VCaP (cell line): ENCODE measurements around the gene GIMAP6.
"Not testable (repeated sequence)": the region's sequence is repeated elsewhere in the genome, so short reads cannot be mapped to it uniquely, and the experiment has no call there.

Experiments
- H3K27ac ChIP-seq: fragments of 450-650 bp; 2 replicates; pipeline ENCODE4 v1.5.1; 2017
- TF ChIP-seq, protein P1 (sequence below): fragments of 450-650 bp; conservative IDR thresholded peaks from 2 replicates; pipeline ENCODE4 v1.5.1; 2017; ENCODE audit warnings: mild to moderate bottlenecking, moderate library complexity

Gene GIMAP6

DNA sequence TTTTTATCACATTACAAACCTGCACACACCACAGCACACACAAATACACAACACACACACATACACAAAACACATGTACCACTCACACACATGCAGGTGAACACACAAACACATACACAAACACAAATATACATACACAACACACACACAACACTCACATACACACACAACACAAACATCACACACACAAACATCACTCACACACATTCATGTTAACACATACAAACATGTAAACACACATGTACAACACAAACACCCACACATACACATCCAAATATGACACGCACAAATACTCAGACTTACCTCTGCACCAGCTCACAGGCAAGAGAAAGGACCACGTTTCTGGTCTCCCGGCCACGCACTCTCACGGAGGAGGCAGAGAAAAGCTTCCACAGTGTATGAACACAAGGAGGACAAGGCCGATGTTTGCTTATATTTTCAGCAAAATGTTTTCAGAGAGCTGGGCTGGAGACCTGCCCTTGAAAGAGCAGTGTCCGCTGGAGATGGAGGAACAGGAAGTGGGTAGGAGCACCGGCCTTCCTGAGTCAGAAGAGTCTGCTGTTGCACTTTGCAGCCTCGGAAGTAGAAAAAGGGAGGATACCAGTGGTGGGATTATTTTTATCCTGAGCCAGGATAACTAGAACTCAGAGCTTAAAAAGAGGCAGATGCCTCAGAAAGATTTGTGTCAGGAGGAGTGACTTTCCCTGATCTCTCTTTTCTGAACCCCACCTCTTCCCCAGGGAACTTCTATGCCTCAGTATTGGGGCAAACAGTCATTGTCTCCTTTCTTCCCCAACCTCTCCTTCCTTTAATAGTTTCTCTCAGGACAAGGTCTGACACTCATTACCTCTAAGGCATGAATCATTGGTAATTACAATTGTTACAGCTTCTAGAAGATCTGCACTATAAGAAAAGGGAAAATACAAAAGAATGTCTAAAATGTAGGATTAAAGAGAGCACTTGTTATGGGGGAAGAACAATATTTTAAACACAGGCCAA is at the start of gene GIMAP6:
TSS of gene GIMAP6 (minus strand) at position 520 of the 999 bp plus-strand sequence. CDS start 2,243 bp downstream, outside the sequence.
- peak within 1 kb of the TSS; percentile 58 for H3K27ac ChIP-seq
- TF ChIP-seq, protein P1, sequence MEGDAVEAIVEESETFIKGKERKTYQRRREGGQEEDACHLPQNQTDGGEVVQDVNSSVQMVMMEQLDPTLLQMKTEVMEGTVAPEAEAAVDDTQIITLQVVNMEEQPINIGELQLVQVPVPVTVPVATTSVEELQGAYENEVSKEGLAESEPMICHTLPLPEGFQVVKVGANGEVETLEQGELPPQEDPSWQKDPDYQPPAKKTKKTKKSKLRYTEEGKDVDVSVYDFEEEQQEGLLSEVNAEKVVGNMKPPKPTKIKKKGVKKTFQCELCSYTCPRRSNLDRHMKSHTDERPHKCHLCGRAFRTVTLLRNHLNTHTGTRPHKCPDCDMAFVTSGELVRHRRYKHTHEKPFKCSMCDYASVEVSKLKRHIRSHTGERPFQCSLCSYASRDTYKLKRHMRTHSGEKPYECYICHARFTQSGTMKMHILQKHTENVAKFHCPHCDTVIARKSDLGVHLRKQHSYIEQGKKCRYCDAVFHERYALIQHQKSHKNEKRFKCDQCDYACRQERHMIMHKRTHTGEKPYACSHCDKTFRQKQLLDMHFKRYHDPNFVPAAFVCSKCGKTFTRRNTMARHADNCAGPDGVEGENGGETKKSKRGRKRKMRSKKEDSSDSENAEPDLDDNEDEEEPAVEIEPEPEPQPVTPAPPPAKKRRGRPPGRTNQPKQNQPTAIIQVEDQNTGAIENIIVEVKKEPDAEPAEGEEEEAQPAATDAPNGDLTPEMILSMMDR, result no peak

DNA sequence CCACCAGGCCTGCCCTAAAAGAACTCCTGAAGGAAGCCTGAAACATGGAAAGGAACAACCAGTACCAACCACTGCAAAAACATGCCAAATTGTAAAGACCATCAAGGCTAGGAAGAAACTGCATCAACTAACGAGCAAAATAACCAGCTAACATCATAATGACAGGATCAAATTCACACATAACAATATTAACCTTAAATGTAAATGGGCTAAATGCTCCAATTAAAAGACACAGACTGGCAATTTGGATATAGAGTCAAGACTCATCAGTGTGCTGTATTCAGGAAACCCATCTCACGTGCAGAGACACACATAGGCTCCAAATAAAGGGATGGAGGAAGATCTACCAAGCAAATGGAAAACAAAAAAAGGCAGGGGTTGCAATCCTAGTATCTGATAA is 48.2 kb upstream of the GIMAP6 start:
- H3K27ac ChIP-seq, result not testable (repeated sequence)

DNA sequence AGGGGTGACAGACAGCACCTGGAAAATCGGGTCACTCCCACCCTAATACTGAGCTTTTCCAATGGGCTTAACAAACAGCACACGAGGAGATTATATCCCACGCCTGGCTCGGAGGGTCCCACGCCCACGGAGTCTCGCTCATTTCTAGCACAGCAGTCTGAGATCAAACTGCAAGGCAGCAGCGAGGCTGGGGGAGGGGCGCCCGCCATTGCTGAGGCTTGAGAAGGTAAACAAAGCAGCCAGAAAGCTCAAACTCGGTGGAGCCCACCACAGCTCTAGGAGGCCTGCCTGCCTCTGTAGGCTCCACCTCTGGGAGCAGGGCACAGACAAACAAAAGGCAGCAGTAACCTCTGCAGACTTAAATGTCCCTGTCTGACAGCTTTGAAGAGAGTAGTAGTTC is 46.4 kb upstream of the GIMAP6 start:
- not testable (repeated sequence) for H3K27ac ChIP-seq

DNA sequence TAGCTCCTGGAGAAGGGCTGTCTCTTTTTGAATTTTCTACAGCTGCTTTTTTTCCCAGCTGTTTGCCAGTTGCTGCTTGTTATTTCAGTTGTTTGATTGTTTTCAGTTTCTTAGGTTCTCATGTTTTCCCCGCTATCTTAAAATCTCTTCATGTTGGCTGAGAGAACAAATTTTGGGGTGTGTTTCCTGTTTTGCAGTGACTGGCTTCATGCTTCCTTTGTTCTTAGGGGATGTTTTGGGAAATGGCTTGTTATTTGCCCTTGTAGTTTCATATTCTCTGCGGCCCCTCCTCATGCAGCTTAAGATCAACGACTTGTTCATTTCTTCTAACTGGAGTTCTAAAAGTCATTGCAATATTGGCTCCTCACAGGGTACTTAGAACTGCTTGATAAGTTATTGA is 44.7 kb upstream of the GIMAP6 start:
- not testable (repeated sequence) for H3K27ac ChIP-seq

DNA sequence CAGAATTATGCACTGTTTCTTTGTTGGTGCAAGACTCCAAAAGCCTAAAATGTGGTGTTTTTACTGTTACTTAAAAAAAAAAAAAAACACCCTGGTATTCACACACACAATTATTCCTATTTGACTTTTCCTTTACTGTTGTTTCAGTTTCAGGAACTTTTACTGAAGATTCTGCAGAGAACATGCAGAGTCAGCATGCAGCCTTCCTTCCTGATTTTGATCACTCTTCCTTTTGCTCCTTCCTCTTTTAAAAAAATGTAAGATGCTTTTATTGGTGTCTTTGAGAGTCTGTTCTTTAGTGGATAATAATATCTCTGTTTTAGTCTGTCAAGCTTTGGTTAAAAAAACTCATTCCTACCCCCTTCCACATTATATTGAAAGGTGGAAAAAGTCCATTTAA is 44.1 kb upstream of the GIMAP6 start:
- not testable (repeated sequence) for H3K27ac ChIP-seq

DNA sequence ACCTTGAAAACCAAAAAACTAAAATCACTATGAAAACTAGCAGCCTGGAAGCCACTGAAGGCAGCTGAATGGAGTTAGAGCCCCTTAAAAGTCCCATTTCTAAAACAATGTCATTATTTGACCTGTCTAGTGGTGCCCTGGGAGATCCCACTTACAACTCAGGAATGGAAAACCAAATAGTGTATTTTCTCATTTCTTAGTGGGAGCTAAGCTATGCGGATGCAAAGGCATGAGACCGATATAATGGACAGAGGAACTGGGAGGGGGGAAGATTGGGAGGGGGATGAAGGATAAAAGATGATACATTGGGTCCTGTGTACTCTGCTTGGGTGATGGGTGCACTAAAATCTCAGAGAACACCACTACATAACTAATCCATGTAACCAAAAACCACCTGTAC is 43.5 kb upstream of the GIMAP6 start:
- H3K27ac ChIP-seq, result no peak overlapping the region
- TF ChIP-seq, protein P1, result no peak

DNA sequence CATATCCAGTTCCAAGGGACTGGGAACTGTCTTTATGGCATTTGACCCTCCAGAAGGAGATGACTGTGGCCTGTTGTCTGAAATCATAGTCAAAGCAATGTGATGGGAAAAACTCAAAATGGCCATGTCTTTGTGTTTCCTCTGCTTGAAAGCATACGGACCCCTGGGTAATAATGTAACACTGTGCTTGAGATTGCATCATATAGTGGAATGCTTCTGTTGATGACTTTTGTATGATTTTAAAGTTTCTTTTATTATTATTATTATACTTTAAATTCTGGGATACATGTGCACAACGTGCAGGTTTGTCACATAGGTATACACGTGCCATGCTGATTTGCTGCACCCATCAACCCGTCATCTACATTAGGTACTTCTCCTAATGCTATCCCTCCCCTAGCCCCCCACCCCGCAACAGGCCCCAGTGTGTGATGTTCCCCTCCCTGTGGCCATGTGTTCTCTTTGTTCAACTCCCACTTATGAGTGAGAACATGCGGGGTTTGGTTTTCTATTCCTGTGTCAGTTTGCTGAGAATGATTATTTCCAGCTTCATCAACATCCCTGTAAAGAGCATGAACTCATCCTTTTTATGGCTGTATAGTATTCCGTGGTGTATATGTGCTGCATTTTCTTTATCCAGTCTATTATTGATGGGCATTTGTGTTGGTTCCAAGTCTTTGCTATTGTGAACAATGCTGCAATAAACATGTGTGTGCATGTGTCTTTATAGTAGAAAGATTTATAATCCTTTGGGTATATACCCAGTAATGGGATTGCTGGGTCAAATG is 39.8 kb upstream of the GIMAP6 start:
- not testable (repeated sequence) for H3K27ac ChIP-seq

DNA sequence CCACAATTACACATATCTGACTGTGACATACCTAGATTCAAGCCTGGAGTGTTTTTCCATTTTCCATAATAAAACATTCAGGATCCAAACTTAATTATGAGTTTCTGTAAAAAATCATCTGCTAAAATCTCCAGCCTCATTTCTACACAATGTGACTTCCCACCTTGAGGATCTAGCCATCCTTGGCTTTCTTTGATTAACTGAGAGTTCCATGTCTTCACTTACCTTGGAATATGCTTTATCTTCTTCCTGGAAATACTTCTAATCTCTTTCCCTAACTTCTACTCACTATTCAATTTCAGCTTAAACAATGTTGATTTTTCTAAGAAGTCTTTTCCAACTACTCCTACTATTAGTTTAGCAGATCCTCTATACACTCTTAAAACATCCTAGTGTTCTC is 36.8 kb upstream of the GIMAP6 start:
- TF ChIP-seq, protein P1, result no peak
- no peak overlapping the region for H3K27ac ChIP-seq

DNA sequence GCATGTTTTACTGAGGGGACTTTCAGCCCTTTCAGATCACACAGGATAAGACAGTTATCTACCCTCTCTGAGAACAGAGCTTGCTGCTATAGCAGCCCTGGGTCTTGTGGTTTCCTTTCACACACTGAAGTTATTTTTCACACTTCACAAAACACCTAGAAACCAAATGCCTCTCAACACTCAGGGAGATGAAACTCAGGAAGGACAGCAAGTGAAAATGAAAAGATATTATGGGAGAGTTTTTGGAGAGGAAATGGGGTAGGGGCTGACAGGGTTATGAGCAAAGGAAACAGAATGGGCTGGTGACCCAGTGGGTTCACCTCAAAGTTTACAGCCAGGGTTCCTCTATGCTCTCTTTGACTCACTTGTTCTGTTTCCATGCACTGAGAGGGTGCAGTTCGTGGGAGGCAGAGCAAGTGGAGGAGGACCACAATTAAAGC is 36.3 kb upstream of the GIMAP6 start:
- H3K27ac ChIP-seq, result no peak overlapping the region
- TF ChIP-seq, protein P1, result no peak

DNA sequence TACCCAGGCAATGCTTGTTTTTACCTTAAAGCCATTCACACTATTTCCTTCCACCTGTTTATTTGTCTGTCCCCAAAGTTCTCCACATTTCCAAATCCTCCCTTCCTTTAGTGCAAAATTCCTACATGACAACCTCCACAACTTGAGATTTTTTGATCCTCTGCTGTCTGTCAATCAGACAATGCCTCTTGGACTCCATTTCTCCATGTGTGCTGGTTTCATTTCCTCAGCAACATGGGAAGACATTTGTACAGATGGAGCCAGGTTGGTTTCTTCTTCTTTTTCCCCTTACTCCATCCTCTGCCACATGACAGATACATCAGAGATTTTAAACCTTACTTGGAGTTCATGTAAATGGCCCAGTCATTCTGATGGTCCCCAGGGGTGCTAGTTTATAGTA is 34.2 kb upstream of the GIMAP6 start:
- no peak overlapping the region for H3K27ac ChIP-seq

More for the DNA sequence above, 34.2 kb upstream of the GIMAP6 start:
- TF ChIP-seq, protein P1, result no peak
